Endothelial cell (in vitro differentiated cells): ENCODE results near the gene STAT5B. TPM values are rescaled to one million over a fixed set of nuclear protein-coding genes. Genes with fewer than 3 reads are reported as not detected.

Experiments
- DNase-seq: peaks from one replicate; pipeline ENCODE4 v3.0.0; 2021; ENCODE audit warnings: low spot score
- H3K27ac Mint-ChIP-seq: one replicate; pipeline ENCODE4 v1.8.0; 2021; ENCODE audit warnings: mixed read lengths, inconsistent platforms; ENCODE audit not compliant: unreplicated experiment
- H3K27me3 Mint-ChIP-seq: one replicate; pipeline ENCODE4 v1.8.0; 2021; ENCODE audit warnings: mild to moderate bottlenecking, moderate library complexity, mixed read lengths, inconsistent platforms; ENCODE audit not compliant: unreplicated experiment
- H3K36me3 Mint-ChIP-seq: one replicate; pipeline ENCODE4 v1.8.0; 2021; ENCODE audit warnings: mild to moderate bottlenecking, low read depth, mixed read lengths, inconsistent platforms; ENCODE audit not compliant: unreplicated experiment
- H3K4me1 Mint-ChIP-seq: one replicate; pipeline ENCODE4 v1.8.0; 2021; ENCODE audit warnings: mild to moderate bottlenecking, mixed read lengths, inconsistent platforms; ENCODE audit not compliant: unreplicated experiment
- H3K4me3 Mint-ChIP-seq: one replicate; pipeline ENCODE4 v1.8.0; 2021; ENCODE audit warnings: mild to moderate bottlenecking, mixed read lengths, inconsistent platforms; ENCODE audit not compliant: unreplicated experiment
- H3K9me3 Mint-ChIP-seq: one replicate; pipeline ENCODE4 v1.8.0; 2021; ENCODE audit warnings: mixed read lengths, inconsistent platforms; ENCODE audit not compliant: unreplicated experiment
- total RNA-seq: library from RNA; stranded (reverse); fragmentation: NEBNext Ultra II Directional; extraction: Animal tissue kit (Norgen Biotek cat#: 25700); gene quantifications from one replicate; pipeline ENCODE4 v1.2.1, GENCODE V29; 2021; ENCODE audit not compliant: unreplicated experiment
- TF ChIP-seq, protein P1 (sequence below): fragments of 200-600 bp; sonication (generic); IDR thresholded peaks from one replicate; pipeline ENCODE4 v1.5.0; 2021; ENCODE audit warnings: antibody characterized with exemption; ENCODE audit not compliant: unreplicated experiment

Gene STAT5B
- total RNA-seq, 1 donor from 2014 or later = 40.2 TPM

GRCh38 chr17:42185621-42185930, 90.6 kb downstream of the STAT5B start:
- H3K4me1 Mint-ChIP-seq = peaks cover 29% of the 10 kb centered on the region
- no peak overlapping the region for H3K4me3 Mint-ChIP-seq
- no peaks in the 10 kb centered on the region for H3K9me3 Mint-ChIP-seq
- peaks cover 4% of the 10 kb centered on the region for H3K36me3 Mint-ChIP-seq
- DNase-seq = no peak
- no peak overlapping the region for H3K27ac Mint-ChIP-seq
- TF ChIP-seq, protein P1, sequence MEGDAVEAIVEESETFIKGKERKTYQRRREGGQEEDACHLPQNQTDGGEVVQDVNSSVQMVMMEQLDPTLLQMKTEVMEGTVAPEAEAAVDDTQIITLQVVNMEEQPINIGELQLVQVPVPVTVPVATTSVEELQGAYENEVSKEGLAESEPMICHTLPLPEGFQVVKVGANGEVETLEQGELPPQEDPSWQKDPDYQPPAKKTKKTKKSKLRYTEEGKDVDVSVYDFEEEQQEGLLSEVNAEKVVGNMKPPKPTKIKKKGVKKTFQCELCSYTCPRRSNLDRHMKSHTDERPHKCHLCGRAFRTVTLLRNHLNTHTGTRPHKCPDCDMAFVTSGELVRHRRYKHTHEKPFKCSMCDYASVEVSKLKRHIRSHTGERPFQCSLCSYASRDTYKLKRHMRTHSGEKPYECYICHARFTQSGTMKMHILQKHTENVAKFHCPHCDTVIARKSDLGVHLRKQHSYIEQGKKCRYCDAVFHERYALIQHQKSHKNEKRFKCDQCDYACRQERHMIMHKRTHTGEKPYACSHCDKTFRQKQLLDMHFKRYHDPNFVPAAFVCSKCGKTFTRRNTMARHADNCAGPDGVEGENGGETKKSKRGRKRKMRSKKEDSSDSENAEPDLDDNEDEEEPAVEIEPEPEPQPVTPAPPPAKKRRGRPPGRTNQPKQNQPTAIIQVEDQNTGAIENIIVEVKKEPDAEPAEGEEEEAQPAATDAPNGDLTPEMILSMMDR = no peak
- H3K27me3 Mint-ChIP-seq = peaks cover 13% of the 10 kb centered on the region

GRCh38 chr17:42184713-42185620, 91.2 kb downstream of the STAT5B start, which contains the start of gene HCRT:
TSS of gene HCRT (minus strand) at chr17:42185452. CDS start at chr17:42185365, 87 bp downstream.
- Mint-ChIP-seq H3K27ac (no peak within 1 kb of the TSS), H3K4me1 (peaks cover 33% of the 10 kb centered on the region), H3K4me3 (no peak within 1 kb of the TSS), H3K9me3 (no peaks in the 10 kb centered on the region), H3K36me3 (peaks cover 4% of the 10 kb centered on the region), H3K27me3 (peaks cover 10% of the 10 kb centered on the region)
- TF ChIP-seq, protein P1 = no peak
- no peak for DNase-seq

DNA sequence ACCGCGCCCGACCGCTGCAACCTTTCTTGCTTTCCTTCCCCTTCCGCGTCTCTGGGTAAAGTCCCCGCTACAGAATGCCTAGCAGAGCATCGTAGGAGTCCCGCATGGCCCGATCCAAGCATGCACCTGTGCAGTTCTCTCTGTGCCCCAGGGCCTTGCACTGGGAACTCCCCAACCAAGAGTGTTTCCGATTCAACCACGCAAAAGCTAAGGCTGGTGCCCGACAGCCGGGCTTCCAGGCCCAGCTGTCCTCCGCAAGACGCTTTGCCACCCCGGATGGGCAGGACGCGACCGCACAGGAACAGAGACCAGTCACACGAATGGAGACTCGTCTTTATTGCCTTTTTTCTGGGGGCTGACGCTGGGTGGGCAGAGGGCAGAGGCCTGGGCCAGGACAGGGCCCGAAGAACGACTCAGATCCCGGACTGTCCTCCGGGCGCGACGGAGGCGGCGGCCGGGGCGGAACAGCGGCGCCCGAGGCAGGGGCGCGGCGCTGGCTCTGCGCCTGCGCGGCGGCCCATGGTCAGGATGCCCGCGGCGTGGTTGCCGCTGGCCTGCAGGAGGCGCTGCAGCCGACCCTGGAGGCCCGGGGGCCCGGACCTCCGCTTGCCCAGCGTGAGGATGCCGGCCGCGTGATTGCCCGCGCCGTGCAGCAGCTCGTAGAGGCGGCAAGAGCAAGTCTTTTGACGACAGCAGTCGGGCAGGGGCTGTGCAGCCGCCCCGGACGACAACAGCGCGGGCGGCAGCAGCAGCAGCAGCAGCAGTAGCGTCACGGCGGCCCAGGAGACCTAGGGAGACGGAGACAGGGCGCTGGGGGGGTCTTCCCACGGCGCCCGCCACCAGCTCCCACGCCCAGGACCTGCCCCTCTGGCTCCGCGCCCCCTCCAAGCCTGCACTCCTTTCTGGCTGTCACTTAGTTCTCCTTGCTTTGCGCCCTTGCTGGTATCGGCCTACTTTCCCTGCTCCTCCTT, 92.2 kb downstream of the STAT5B start:
- H3K27ac Mint-ChIP-seq = peak overlapping the region; percentile 26
- peaks cover 4% of the 10 kb centered on the region for H3K36me3 Mint-ChIP-seq
- H3K27me3 Mint-ChIP-seq = peaks cover 10% of the 10 kb centered on the region
- TF ChIP-seq, protein P1 = peak; percentile 93
- H3K4me3 Mint-ChIP-seq = peak overlapping the region; percentile 83
- H3K4me1 Mint-ChIP-seq = peaks cover 30% of the 10 kb centered on the region
- DNase-seq = peak; percentile 91
- no peaks in the 10 kb centered on the region for H3K9me3 Mint-ChIP-seq

GRCh38 chr17:42182927-42183734, 93.1 kb downstream of the STAT5B start:
- H3K4me3 Mint-ChIP-seq = peak overlapping the region; percentile 83
- peak overlapping the region; percentile 26 for H3K27ac Mint-ChIP-seq
- TF ChIP-seq, protein P1 = no peak
- H3K36me3 Mint-ChIP-seq = no peaks in the 10 kb centered on the region
- no peaks in the 10 kb centered on the region for H3K9me3 Mint-ChIP-seq
- H3K4me1 Mint-ChIP-seq = peaks cover 30% of the 10 kb centered on the region
- H3K27me3 Mint-ChIP-seq = peaks cover 10% of the 10 kb centered on the region
- DNase-seq = no peak
